Ovary (tissue), 3 donors: ENCODE data around the gene AP2A2.

ENCODE experiments used
- EP300 ChIP-seq: sonication (generic); formaldehyde crosslinking; IDR thresholded peaks from one replicate; pipeline ENCODE4 v1.6.1; 2017; ENCODE audit warnings: antibody characterized with exemption
- TF ChIP-seq, protein P1 (sequence below), 3 donors: fragments of 450-650 bp in 2 of 3; fragments of 200-600 bp in 1 of 3; IDR thresholded peaks; one replicate each; pipeline versions ENCODE4 v1.5.1 to v1.8.0; 2016 to 2022; ENCODE audit warnings: antibody characterized with exemption in 3 of 3, mild to moderate bottlenecking in 1 of 3
- donor health status: DM: no; HTN: no; CAD: no.

DNA sequence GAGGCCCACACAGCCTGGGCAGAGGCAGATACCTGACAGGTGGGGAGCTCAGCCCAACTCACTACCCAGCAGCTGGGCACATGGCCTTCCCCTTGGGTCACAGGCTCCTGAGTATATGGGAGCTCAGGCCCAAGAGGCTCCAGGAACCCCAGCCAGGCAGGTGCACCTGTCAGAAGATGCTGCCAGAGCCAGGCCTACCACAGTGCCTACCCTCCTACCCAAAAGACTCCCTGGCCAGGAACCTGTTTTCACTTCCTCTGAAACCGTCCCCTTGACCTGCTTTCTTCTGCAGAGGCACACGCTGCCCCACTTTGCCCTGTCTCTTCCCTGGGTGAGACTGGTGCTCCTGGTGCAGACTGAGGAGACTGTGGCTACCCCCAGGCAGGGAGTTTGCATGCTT, 18.0 kb upstream of the AP2A2 start:
- TF ChIP-seq, protein P1, sequence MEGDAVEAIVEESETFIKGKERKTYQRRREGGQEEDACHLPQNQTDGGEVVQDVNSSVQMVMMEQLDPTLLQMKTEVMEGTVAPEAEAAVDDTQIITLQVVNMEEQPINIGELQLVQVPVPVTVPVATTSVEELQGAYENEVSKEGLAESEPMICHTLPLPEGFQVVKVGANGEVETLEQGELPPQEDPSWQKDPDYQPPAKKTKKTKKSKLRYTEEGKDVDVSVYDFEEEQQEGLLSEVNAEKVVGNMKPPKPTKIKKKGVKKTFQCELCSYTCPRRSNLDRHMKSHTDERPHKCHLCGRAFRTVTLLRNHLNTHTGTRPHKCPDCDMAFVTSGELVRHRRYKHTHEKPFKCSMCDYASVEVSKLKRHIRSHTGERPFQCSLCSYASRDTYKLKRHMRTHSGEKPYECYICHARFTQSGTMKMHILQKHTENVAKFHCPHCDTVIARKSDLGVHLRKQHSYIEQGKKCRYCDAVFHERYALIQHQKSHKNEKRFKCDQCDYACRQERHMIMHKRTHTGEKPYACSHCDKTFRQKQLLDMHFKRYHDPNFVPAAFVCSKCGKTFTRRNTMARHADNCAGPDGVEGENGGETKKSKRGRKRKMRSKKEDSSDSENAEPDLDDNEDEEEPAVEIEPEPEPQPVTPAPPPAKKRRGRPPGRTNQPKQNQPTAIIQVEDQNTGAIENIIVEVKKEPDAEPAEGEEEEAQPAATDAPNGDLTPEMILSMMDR (IDR thresholded peaks at IDR 0.05) = no peak
- TF ChIP-seq EP300 = no peak
